ENCODE measurements around the gene RALGAPA2.

DNA sequence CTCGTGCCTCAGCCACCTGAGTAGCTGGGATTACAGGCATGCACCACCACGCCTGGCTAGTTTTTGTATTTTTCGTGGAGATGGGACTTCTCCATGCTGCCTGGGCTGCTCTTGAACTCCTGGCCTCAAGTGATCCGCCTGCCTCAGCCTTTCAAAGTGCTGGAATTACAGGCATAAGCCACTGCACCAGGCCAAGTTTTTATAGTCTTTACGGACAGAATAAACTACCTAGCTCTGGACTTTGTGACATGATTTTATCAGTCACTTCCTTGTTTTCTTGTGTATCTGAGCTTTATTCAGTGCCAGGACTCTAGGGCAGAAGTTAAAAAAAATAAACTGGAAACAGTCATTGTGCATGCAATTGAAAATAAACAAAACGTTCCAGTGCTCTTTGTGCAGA lies 46.7 kb upstream of the RALGAPA2 start:
- TF ChIP-seq, protein P1, sequence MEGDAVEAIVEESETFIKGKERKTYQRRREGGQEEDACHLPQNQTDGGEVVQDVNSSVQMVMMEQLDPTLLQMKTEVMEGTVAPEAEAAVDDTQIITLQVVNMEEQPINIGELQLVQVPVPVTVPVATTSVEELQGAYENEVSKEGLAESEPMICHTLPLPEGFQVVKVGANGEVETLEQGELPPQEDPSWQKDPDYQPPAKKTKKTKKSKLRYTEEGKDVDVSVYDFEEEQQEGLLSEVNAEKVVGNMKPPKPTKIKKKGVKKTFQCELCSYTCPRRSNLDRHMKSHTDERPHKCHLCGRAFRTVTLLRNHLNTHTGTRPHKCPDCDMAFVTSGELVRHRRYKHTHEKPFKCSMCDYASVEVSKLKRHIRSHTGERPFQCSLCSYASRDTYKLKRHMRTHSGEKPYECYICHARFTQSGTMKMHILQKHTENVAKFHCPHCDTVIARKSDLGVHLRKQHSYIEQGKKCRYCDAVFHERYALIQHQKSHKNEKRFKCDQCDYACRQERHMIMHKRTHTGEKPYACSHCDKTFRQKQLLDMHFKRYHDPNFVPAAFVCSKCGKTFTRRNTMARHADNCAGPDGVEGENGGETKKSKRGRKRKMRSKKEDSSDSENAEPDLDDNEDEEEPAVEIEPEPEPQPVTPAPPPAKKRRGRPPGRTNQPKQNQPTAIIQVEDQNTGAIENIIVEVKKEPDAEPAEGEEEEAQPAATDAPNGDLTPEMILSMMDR (IDR thresholded peaks at IDR 0.05): no peak
- TF ChIP-seq POLR2A (IDR thresholded peaks at IDR 0.05): no peak
